ENCODE measurements around the gene NCAM1. TPM values are rescaled to one million over a fixed set of nuclear protein-coding genes. Genes with fewer than 3 reads are reported as not detected.

The NCAM1 gene
- total RNA-seq, 2 experiments from 2014 or later, result 0.34 TPM; not detected in 1

GRCh38 chr11:113059548-113059947 is 98.3 kb downstream of the NCAM1 start:
- TF ChIP-seq CTCF (IDR thresholded peaks at IDR 0.05), result no peak
- Mint-ChIP-seq H3K9me3 (no peaks in the 10 kb centered on the region), H3K27me3 (peaks cover 8% of the 10 kb centered on the region), H3K4me3 (no peak overlapping the region), H3K4me1 (ENCODE audit: low read depth) (no peaks in the 10 kb centered on the region), H3K27ac (no peak overlapping the region), H3K36me3 (ENCODE audit: low read depth) (no peaks in the 10 kb centered on the region)
- no peaks in the 10 kb centered on the region for H3K4me1 ChIP-seq (ENCODE audit: insufficient read depth, low read length)
- ChIA-PET POLR2A (no interaction called here), CTCF (no interaction called here)
- ATAC-seq (ENCODE audit: poor library complexity), result no peak
- H3K9me3 ChIP-seq (ENCODE audit: control insufficient read depth in 1 of 2, insufficient read depth in 1 of 2, low read length in 2 of 2), result no peaks in the 10 kb centered on the region
- intact Hi-C loops (cut with DNase I, micrococcal nuclease), result no loop called here
- DNase-seq, result no peak
- H3K27ac ChIP-seq (ENCODE audit: low read depth in 1 of 2, low read length in 2 of 2), result no peak overlapping the region
- peaks cover 0 to 3% of the 10 kb centered on the region in 2 experiments for H3K27me3 ChIP-seq (ENCODE audit: control insufficient read depth in 1 of 2, insufficient read depth in 2 of 2, low read length in 2 of 2)
- no peaks in the 10 kb centered on the region for H3K36me3 ChIP-seq (ENCODE audit: insufficient read depth, low read length)
- no peak overlapping the region for H3K4me3 ChIP-seq (ENCODE audit: low read length)

- Histone ChIP-seq H3K27me3 (ENCODE audit: control insufficient read depth in 1 of 2, insufficient read depth in 2 of 2, low read length in 2 of 2) (no peaks in the 10 kb centered on the region), H3K27ac (ENCODE audit: low read depth in 1 of 2, low read length in 2 of 2) (no peak overlapping the region), H3K36me3 (ENCODE audit: insufficient read depth, low read length) (no peaks in the 10 kb centered on the region), H3K4me1 (ENCODE audit: insufficient read depth, low read length) (no peaks in the 10 kb centered on the region), H3K4me3 (ENCODE audit: low read length) (no peak overlapping the region), H3K9me3 (ENCODE audit: control insufficient read depth in 1 of 2, insufficient read depth in 1 of 2, low read length in 2 of 2) (no peaks in the 10 kb centered on the region)
- ChIA-PET CTCF (no interaction called here), POLR2A (no interaction called here)
- no peak for DNase-seq
- no peaks in the 10 kb centered on the region for H3K9me3 Mint-ChIP-seq
- peaks cover 11% of the 10 kb centered on the region for H3K27me3 Mint-ChIP-seq
- H3K4me3 Mint-ChIP-seq, result no peak overlapping the region
- no peak for TF ChIP-seq CTCF (IDR thresholded peaks at IDR 0.05)
- no peaks in the 10 kb centered on the region for H3K4me1 Mint-ChIP-seq (ENCODE audit: low read depth)
- intact Hi-C loops (cut with DNase I, micrococcal nuclease), result no loop called here
- ATAC-seq (ENCODE audit: poor library complexity), result no peak
- H3K36me3 Mint-ChIP-seq (ENCODE audit: low read depth), result no peaks in the 10 kb centered on the region
- no peak overlapping the region for H3K27ac Mint-ChIP-seq
Observed at GRCh38 chr11:113065330-113065729, 104.1 kb downstream of the NCAM1 start.

- CTCF ChIA-PET, result no interaction called here
Observed at GRCh38 chr11:113072237-113072858, 111.1 kb downstream of the NCAM1 start.

More at GRCh38 chr11:113072237-113072858, 111.1 kb downstream of the NCAM1 start:
- Histone ChIP-seq H3K27ac (ENCODE audit: low read depth in 1 of 2, low read length in 2 of 2) (no peak overlapping the region), H3K36me3 (ENCODE audit: insufficient read depth, low read length) (no peaks in the 10 kb centered on the region), H3K4me3 (ENCODE audit: low read length) (no peak overlapping the region), H3K4me1 (ENCODE audit: insufficient read depth, low read length) (no peaks in the 10 kb centered on the region), H3K27me3 (ENCODE audit: control insufficient read depth in 1 of 2, insufficient read depth in 2 of 2, low read length in 2 of 2) (no peaks in the 10 kb centered on the region), H3K9me3 (ENCODE audit: control insufficient read depth in 1 of 2, insufficient read depth in 1 of 2, low read length in 2 of 2) (no peaks in the 10 kb centered on the region)
- no peak for DNase-seq
- POLR2A ChIA-PET, result no interaction called here
- Mint-ChIP-seq H3K9me3 (no peaks in the 10 kb centered on the region), H3K4me3 (no peak overlapping the region), H3K27ac (no peak overlapping the region), H3K4me1 (ENCODE audit: low read depth) (no peaks in the 10 kb centered on the region), H3K36me3 (ENCODE audit: low read depth) (no peaks in the 10 kb centered on the region), H3K27me3 (peaks cover 3% of the 10 kb centered on the region)
- no peak for ATAC-seq (ENCODE audit: poor library complexity)
- intact Hi-C loops (cut with DNase I, micrococcal nuclease), result no loop called here
- TF ChIP-seq CTCF (IDR thresholded peaks at IDR 0.05), result no peak
